H1 (cell line): ENCODE measurements around the gene MRGPRE. TPM values are rescaled to one million over a fixed set of nuclear protein-coding genes. Genes with fewer than 3 reads are reported as not detected.

Experiments
- ASH2L ChIP-seq: fragments of 200-600, 300-600 bp; sonication (generic); IDR thresholded peaks from one replicate; pipeline ENCODE4 v1.7.1; 2017; ENCODE audit warnings: low read length
- BACH1 ChIP-seq: IDR thresholded peaks from 2 replicates; pipeline ENCODE4 v1.6.1; 2012; ENCODE audit warnings: low read length, improper control_type of control experiment
- CBX8 ChIP-seq: fragments of 300-800, 300-1000 bp; sonication (generic); IDR thresholded peaks from 2 replicates; pipeline ENCODE4 v1.7.1; 2016; ENCODE audit warnings: low read depth, low read length, borderline replicate concordance
- CTCF ChIP-seq, 3 experiments: IDR thresholded peaks; 1 replicate in 2 of 3; 2 replicates in 1 of 3; pipeline versions ENCODE4 v1.5.1 to v1.6.1; 2011; ENCODE audit warnings: low read length in 3 of 3, mild to moderate bottlenecking in 3 of 3, inconsistent platforms in 2 of 3, low read depth in 1 of 3, moderate library complexity in 1 of 3; ENCODE audit not compliant: insufficient read depth in 1 of 3; ENCODE audit errors: control extremely low read depth in 1 of 3
- EZH2 ChIP-seq: fragments of 200-600 bp; sonication (generic); IDR thresholded peaks from 2 replicates; pipeline ENCODE4 v1.7.1; 2012; ENCODE audit warnings: low read depth, mild to moderate bottlenecking, moderate library complexity, low read length, inconsistent platforms; ENCODE audit not compliant: severe bottlenecking
- GTF2F1 ChIP-seq: IDR thresholded peaks from 2 replicates; pipeline ENCODE4 v1.6.1; 2012; ENCODE audit warnings: low read depth, low read length, improper control_type of control experiment, borderline replicate concordance
- RNF2 ChIP-seq: fragments of 200-900, 300-1000 bp; sonication (generic); IDR thresholded peaks from 2 replicates; pipeline ENCODE4 v1.7.1; 2016; ENCODE audit warnings: borderline replicate concordance, low read depth, mild to moderate bottlenecking, antibody characterized with exemption, low read length; ENCODE audit not compliant: poor library complexity, severe bottlenecking; ENCODE audit errors: missing control alignments
- SIRT6 ChIP-seq: IDR thresholded peaks from one replicate; pipeline ENCODE4 v1.7.1; 2012; ENCODE audit warnings: low read length, inconsistent platforms
- TAF1 ChIP-seq: IDR thresholded peaks from 2 replicates; pipeline ENCODE4 v1.6.1; 2011; ENCODE audit warnings: mild to moderate bottlenecking, low read depth, low read length
- ZNF274 ChIP-seq: IDR thresholded peaks from 2 replicates; pipeline ENCODE4 v1.7.0; 2012; ENCODE audit warnings: low read length, borderline replicate concordance; ENCODE audit errors: extremely low read depth
- polyA plus RNA-seq, 7 experiments: library from polyadenylated mRNA; depleted of rRNA in 3 of 7; stranded (reverse) in 5 of 7; unstranded in 2 of 7; fragments of >200 nt in 5 of 7; fragments of 200-250 nt in 2 of 7; gene quantifications; 1 replicate in 5 of 7; 2 replicates in 1 of 7; 4 replicates in 1 of 7; pipeline versions ENCODE4 v1.2.1 to v1.2.3, GENCODE V29; 2011 to 2013; ENCODE audit warnings: missing spikeins in 2 of 7, mixed read lengths in 2 of 7
- total RNA-seq: library from RNA; stranded (reverse); fragmentation: NEBNext Ultra II Directional; extraction: Animal tissue kit (Norgen Biotek cat#: 25700); gene quantifications from 2 replicates; pipeline ENCODE4 v1.2.1, GENCODE V29; 2021

MRGPRE gene
- total and polyA plus RNA-seq, 2 of the 8 experiments (the other 6 are each of a cell fraction or from before 2014, with no cell fraction given) = not detected

- TF ChIP-seq CTCF (IDR thresholded peaks at IDR 0.05; ENCODE audit: control extremely low read depth in 1 of 3, insufficient read depth in 1 of 3, low read depth in 1 of 3, low read length in 3 of 3) (no peak), RNF2 (no peak), ZNF274 (no peak), BACH1 (no peak), TAF1 (no peak), EZH2 (no peak), GTF2F1 (no peak), CBX8 (no peak), ASH2L (no peak), SIRT6 (no peak)
These were observed 9.0 kb downstream of the MRGPRE start (continued) for GRCh38 chr11:3222941-3223915.
